CD4-positive, alpha-beta T cell treated with Interleukin-4 for 4 hours (primary cell): Measurements from ENCODE around the gene ZNF638.

Experiments used
- DNase-seq: peaks from one replicate; pipeline ENCODE4 v3.0.0-alpha.2; 2020

ZNF638 gene

GRCh38 chr2:71473346-71474031 lies 141.9 kb downstream of the ZNF638 start:
- DNase-seq = no peak

GRCh38 chr2:71474116-71474743 lies 142.6 kb downstream of the ZNF638 start:
- DNase-seq = no peak

GRCh38 chr2:71474744-71475397 lies 143.3 kb downstream of the ZNF638 start:
- no peak for DNase-seq

- no peak for DNase-seq
These were observed 144.9 kb downstream of the ZNF638 start for GRCh38 chr2:71476495-71476894.

GRCh38 chr2:71477231-71477691 lies 145.7 kb downstream of the ZNF638 start:
- no peak for DNase-seq

- DNase-seq = no peak
These were observed 147.2 kb downstream of the ZNF638 start for GRCh38 chr2:71478806-71479205.

GRCh38 chr2:71479261-71479660 lies 147.7 kb downstream of the ZNF638 start:
- DNase-seq = no peak

- no peak for DNase-seq
These were observed 149.5 kb downstream of the ZNF638 start for GRCh38 chr2:71481111-71481510.

GRCh38 chr2:71482055-71482454 lies 150.5 kb downstream of the ZNF638 start:
- DNase-seq = no peak

- no peak for DNase-seq
These were observed 151.7 kb downstream of the ZNF638 start for GRCh38 chr2:71483246-71483645.

GRCh38 chr2:71484354-71484753 lies 152.8 kb downstream of the ZNF638 start:
- DNase-seq = no peak
